ENCODE measurements around the gene NTRK1. TPM values are rescaled to one million over a fixed set of nuclear protein-coding genes. Genes with fewer than 3 reads are reported as not detected.

The NTRK1 gene
- total RNA-seq, 2 donors from 2014 or later = 16.8 to 21.4 TPM

DNA sequence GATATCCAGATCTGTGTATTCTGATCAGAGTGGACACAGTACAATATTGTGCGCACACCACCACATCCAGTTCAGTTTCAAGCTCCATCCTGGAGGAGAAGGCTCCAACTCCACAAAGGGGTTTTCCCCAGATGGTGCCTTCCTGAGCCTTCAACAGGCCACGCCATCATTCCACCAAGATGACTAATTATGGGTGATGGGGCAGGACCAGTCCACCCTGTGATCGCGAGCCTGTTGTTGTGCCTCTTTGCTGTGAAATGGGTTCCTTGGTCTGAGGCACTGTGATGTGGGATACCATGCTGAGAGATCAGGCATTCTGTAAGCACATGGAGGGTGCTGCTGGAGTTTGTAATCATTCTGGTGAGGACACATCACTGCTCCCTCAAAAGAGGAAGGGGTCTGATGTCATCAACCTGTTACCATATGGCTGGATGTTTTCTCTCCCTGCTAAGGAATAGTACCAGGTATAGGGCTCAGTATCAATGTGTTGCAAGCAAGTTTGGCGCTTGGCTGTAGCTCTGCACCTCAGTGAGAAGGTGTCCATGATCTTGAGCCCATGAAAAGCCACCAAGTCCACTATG is 37.4 kb upstream of the NTRK1 start:
- Mint-ChIP-seq H3K4me3 (peak overlapping the region in 1 of 2 donors; percentile 40), H3K9me3 (peaks cover 7 to 11% of the 10 kb centered on the region in 2 donors), H3K27ac (peak overlapping the region; percentile 17), H3K27me3 (ENCODE audit: low read depth) (no peaks in the 10 kb centered on the region), H3K36me3 (ENCODE audit: insufficient read depth in 2 of 2) (peaks cover 5 to 10% of the 10 kb centered on the region in 2 donors), H3K4me1 (ENCODE audit: low read depth) (peaks cover 40% of the 10 kb centered on the region)
- ATAC-seq (replicated peaks in 1 of 2) = no peak
- no peak for DNase-seq

GRCh38 chr1:156826630-156827029 is 34.0 kb upstream of the NTRK1 start:
- ATAC-seq (replicated peaks in 1 of 2) = no peak
- H3K4me1 Mint-ChIP-seq (ENCODE audit: low read depth) = peaks cover 23% of the 10 kb centered on the region

GRCh38 chr1:156828400-156829124 is 32.1 kb upstream of the NTRK1 start:
- Mint-ChIP-seq H3K27me3 (ENCODE audit: low read depth) (peaks cover 18% of the 10 kb centered on the region), H3K4me1 (ENCODE audit: low read depth) (peaks cover 14% of the 10 kb centered on the region), H3K4me3 (no peak overlapping the region), H3K36me3 (ENCODE audit: insufficient read depth in 2 of 2) (no peaks in the 10 kb centered on the region), H3K9me3 (no peaks in the 10 kb centered on the region), H3K27ac (peak overlapping the region; percentile 23)
- ATAC-seq (replicated peaks in 1 of 2) (peak; percentile 39 to 52), DNase-seq (no peak)

More at GRCh38 chr1:156826630-156827029, 34.0 kb upstream of the NTRK1 start:
- H3K27me3 Mint-ChIP-seq (ENCODE audit: low read depth) = peaks cover 8% of the 10 kb centered on the region
- DNase-seq = no peak
- H3K36me3 Mint-ChIP-seq (ENCODE audit: insufficient read depth in 2 of 2) = no peaks in the 10 kb centered on the region
- no peak overlapping the region for H3K27ac Mint-ChIP-seq
- H3K4me3 Mint-ChIP-seq = no peak overlapping the region
- H3K9me3 Mint-ChIP-seq = peaks cover 0 to 2% of the 10 kb centered on the region in 2 donors

DNA sequence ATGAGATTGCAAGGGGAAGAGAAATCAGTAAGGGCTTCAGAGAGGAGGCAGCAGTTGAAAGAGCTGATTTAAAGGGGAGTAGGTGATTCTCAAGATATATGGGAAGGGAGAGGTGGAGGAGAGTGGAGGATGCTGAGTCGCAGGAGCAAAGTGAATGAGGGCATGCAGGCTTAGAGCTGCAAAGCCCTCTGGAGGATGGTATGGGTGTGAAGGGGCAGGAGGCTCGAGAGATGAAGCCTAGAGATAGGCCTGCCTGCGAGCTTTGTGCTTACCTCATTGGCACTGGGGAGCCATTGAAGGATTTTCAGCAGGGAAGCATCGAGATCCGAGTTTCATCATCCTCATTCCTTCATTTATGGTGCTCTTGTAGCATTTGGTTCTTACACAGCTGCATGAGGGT is 28.2 kb upstream of the NTRK1 start:
- Mint-ChIP-seq H3K36me3 (ENCODE audit: insufficient read depth in 2 of 2) (no peaks in the 10 kb centered on the region), H3K27me3 (ENCODE audit: low read depth) (peaks cover 18% of the 10 kb centered on the region), H3K9me3 (no peaks in the 10 kb centered on the region), H3K27ac (no peak overlapping the region), H3K4me3 (no peak overlapping the region), H3K4me1 (ENCODE audit: low read depth) (peaks cover 53% of the 10 kb centered on the region)
- DNase-seq (no peak), ATAC-seq (replicated peaks in 1 of 2) (no peak)

DNA sequence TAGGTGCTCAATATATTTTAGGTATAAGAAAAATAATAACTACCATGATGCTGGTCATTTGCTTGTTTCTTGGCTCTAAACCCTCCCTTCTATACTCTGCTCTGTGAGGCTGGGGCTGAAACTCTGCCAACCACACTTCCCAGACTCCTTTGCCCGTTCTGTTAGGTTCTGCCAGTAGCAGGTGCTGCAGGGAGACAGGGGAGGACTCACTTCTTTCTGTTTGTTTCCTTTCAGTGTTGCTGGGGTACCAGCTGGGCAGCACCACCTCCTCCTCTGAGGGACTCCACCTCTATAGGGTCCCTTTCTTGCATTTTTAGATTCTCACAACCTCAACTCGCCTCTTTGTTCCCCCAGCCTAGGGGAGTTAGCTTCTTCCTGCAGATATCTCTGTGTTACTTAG is 27.1 kb upstream of the NTRK1 start:
- Mint-ChIP-seq H3K36me3 (ENCODE audit: insufficient read depth in 2 of 2) (no peaks in the 10 kb centered on the region), H3K9me3 (no peaks in the 10 kb centered on the region), H3K4me1 (ENCODE audit: low read depth) (peaks cover 51% of the 10 kb centered on the region), H3K27me3 (ENCODE audit: low read depth) (peaks cover 21% of the 10 kb centered on the region), H3K27ac (no peak overlapping the region), H3K4me3 (peak overlapping the region; percentile 32 to 60)
- DNase-seq = peak in 1 of 2 donors; percentile 27
- peak; percentile 48 to 58 for ATAC-seq (replicated peaks in 1 of 2)

GRCh38 chr1:156834322-156834721 is 26.3 kb upstream of the NTRK1 start:
- Mint-ChIP-seq H3K9me3 (no peaks in the 10 kb centered on the region), H3K27ac (peak overlapping the region; percentile 62), H3K4me1 (ENCODE audit: low read depth) (peaks cover 56% of the 10 kb centered on the region), H3K36me3 (ENCODE audit: insufficient read depth in 2 of 2) (no peaks in the 10 kb centered on the region), H3K4me3 (peak overlapping the region; percentile 32 to 60), H3K27me3 (ENCODE audit: low read depth) (peaks cover 25% of the 10 kb centered on the region)
- DNase-seq (peak; percentile 36 to 40), ATAC-seq (replicated peaks in 1 of 2) (peak; percentile 40 to 43)

- peak; percentile 77 to 81 for DNase-seq
- Mint-ChIP-seq H3K4me1 (ENCODE audit: low read depth) (peaks cover 61% of the 10 kb centered on the region), H3K27ac (peak overlapping the region; percentile 35), H3K36me3 (ENCODE audit: insufficient read depth in 2 of 2) (no peaks in the 10 kb centered on the region), H3K9me3 (no peaks in the 10 kb centered on the region), H3K4me3 (peak overlapping the region; percentile 47 to 56), H3K27me3 (ENCODE audit: low read depth) (peaks cover 36% of the 10 kb centered on the region)
- ATAC-seq (replicated peaks in 1 of 2) = peak; percentile 85 to 86
These were observed 24.5 kb upstream of the NTRK1 start for GRCh38 chr1:156836041-156836654.

DNA sequence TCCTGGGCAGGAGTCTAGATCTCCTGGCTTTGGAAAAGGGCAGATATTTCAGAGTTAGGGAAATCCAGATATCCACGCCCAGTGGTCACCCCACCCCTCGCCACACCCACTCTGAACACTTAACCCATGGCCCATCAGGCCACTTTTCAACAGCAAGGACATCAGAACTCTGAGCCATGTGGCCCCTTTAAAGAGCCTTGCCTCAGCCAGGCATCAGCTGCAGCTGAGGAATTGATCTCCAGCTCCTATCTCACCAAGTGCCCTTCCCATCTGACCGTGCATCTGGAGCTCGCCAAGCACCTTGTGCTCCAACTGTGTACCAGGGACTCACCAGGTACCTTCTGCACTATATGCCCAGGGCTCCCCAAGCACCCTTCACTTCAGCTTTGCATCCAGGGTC is 23.8 kb upstream of the NTRK1 start:
- H3K27me3 Mint-ChIP-seq (ENCODE audit: low read depth) = peaks cover 29% of the 10 kb centered on the region
- no peak for DNase-seq
- no peaks in the 10 kb centered on the region for H3K9me3 Mint-ChIP-seq
- no peaks in the 10 kb centered on the region for H3K36me3 Mint-ChIP-seq (ENCODE audit: insufficient read depth in 2 of 2)
- peaks cover 61% of the 10 kb centered on the region for H3K4me1 Mint-ChIP-seq (ENCODE audit: low read depth)
- ATAC-seq (replicated peaks in 1 of 2) = no peak
- H3K4me3 Mint-ChIP-seq = peak overlapping the region; percentile 24 to 41
- H3K27ac Mint-ChIP-seq = no peak overlapping the region

GRCh38 chr1:156838972-156839371 is 21.7 kb upstream of the NTRK1 start:
- no peaks in the 10 kb centered on the region for H3K9me3 Mint-ChIP-seq
- ATAC-seq (replicated peaks in 1 of 2) (peak; percentile 22 to 26), DNase-seq (peak; percentile 36 to 60)
- peaks cover 51% of the 10 kb centered on the region for H3K4me1 Mint-ChIP-seq (ENCODE audit: low read depth)
- H3K4me3 Mint-ChIP-seq = no peak overlapping the region
- H3K27ac Mint-ChIP-seq = no peak overlapping the region
- H3K27me3 Mint-ChIP-seq (ENCODE audit: low read depth) = peaks cover 43% of the 10 kb centered on the region
- H3K36me3 Mint-ChIP-seq (ENCODE audit: insufficient read depth in 2 of 2) = no peaks in the 10 kb centered on the region

GRCh38 chr1:156839426-156840109 is 21.1 kb upstream of the NTRK1 start:
- no peak overlapping the region for H3K4me3 Mint-ChIP-seq
- ATAC-seq (replicated peaks in 1 of 2) = no peak
- no peaks in the 10 kb centered on the region for H3K36me3 Mint-ChIP-seq (ENCODE audit: insufficient read depth in 2 of 2)
- no peaks in the 10 kb centered on the region for H3K9me3 Mint-ChIP-seq
- DNase-seq = no peak
- H3K4me1 Mint-ChIP-seq (ENCODE audit: low read depth) = peaks cover 49% of the 10 kb centered on the region
- H3K27me3 Mint-ChIP-seq (ENCODE audit: low read depth) = peaks cover 49% of the 10 kb centered on the region
- H3K27ac Mint-ChIP-seq = no peak overlapping the region

- H3K4me1 Mint-ChIP-seq (ENCODE audit: low read depth) = peaks cover 49% of the 10 kb centered on the region
- no peaks in the 10 kb centered on the region for H3K36me3 Mint-ChIP-seq (ENCODE audit: insufficient read depth in 2 of 2)
- no peak for DNase-seq
- no peak overlapping the region for H3K4me3 Mint-ChIP-seq
- no peak for ATAC-seq (replicated peaks in 1 of 2)
- no peak overlapping the region for H3K27ac Mint-ChIP-seq
- H3K27me3 Mint-ChIP-seq (ENCODE audit: low read depth) = peaks cover 56% of the 10 kb centered on the region
- H3K9me3 Mint-ChIP-seq = no peaks in the 10 kb centered on the region
These were observed 20.3 kb upstream of the NTRK1 start for GRCh38 chr1:156840186-156840897.

- peaks cover 47% of the 10 kb centered on the region for H3K4me1 Mint-ChIP-seq (ENCODE audit: low read depth)
- H3K27ac Mint-ChIP-seq = no peak overlapping the region
- ATAC-seq (replicated peaks in 1 of 2) (no peak), DNase-seq (no peak)
- H3K27me3 Mint-ChIP-seq (ENCODE audit: low read depth) = peaks cover 62% of the 10 kb centered on the region
- H3K36me3 Mint-ChIP-seq (ENCODE audit: insufficient read depth in 2 of 2) = no peaks in the 10 kb centered on the region
- H3K9me3 Mint-ChIP-seq = no peaks in the 10 kb centered on the region
- H3K4me3 Mint-ChIP-seq = no peak overlapping the region
These were observed 19.8 kb upstream of the NTRK1 start for GRCh38 chr1:156840898-156841279.
